NCI-H345 (cell line): ENCODE data around the gene ZMYND19.
"Not testable (repeated sequence)": the region's sequence is repeated elsewhere in the genome, so short reads cannot be mapped to it uniquely, and the experiment has no call there.

Experiments
- DNase-seq: peaks from one replicate; lab custom pipeline; 2025; lab: John Stamatoyannopoulos, UW

The ZMYND19 gene

GRCh38 chr9:137614631-137615386, 24.5 kb upstream of the ZMYND19 start:
- no peak for DNase-seq

DNA sequence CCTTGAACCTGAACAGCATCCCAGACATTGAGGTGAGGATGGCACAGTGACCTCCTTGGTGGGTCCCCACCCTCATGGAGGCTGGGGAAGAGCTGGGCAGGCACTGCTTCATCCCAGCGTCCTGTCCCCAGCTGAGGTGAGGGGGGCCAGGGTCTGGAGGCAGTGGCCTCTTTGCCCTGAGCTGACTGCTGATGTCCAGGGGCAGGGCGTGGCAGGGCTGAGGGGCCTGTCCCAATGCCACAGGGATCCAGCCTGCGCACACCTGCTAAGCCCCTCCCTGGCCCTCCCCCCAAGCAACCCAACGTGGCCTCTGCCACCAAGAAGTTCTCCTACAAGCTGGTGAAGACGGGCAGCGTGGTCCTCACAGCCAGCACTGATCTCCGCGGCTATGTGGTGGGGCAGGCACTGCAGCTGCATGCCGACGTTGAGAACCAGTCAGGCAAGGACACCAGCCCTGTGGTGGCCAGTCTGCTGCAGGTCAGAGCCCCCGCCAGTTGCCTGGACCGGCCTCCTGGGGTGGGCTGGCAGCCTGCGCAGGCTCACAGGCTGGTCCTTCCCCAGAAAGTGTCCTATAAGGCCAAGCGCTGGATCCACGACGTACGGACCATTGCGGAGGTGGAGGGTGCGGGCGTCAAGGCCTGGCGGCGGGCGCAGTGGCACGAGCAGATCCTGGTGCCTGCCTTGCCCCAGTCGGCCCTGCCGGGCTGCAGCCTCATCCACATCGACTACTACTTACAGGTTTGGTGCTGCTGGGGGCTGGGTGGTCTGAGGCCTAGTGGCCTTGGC, 23.6 kb upstream of the ZMYND19 start:
- no peak for DNase-seq

- no peak for DNase-seq
Measured at GRCh38 chr9:137613259-137613658, 22.9 kb upstream of the ZMYND19 start.

GRCh38 chr9:137612741-137613142, 22.4 kb upstream of the ZMYND19 start:
- no peak for DNase-seq

DNA sequence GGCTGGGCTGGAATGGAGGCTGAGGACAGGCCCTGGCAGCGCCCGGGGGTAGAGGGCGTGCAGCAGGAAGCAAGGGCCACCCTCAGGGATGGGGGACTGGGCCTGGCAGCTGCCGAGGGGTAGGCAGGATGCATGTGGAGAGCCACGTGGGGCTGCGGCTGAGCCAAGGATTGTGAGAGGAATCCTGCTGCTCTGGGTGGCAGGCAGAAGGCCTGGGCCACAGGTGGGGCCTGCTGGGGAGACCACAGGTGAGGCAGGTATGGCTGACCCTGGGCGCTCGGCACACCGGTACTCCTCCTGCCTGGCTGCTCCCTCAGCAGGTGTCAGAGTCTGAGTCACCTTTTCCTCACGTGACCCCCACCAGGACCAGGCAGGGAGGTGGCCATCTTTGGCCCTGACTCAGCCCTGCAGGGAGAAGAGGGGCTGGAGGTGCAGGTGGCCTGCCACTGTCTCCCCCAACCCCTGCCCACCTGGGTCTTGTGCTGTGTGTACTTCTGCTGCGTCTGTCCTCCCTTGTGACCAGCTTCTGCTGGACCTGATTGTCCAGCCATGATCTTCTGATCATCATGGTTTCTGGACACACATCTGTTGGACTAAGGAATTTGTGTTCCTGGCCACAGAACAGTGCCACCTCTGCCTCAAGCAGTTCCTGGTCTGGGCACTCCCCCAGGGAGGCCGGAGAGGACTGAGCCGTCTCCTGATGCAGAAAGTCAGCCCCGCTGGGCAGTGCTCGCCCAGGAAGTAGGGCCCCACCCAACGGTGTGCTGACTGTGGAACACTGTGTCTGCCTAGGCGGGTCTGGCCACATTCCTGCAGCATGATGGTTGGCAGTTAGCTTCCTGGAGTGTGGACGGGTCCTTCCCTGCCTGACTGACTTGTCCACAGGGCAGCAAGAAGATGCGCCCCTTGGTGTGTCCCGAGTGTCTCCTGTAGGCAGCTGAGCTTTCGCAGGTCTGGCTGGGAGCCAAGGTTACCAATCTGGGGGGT, 21.6 kb upstream of the ZMYND19 start:
- DNase-seq, result peak; percentile 56

- no peak for DNase-seq
Measured at GRCh38 chr9:137610944-137611343, 20.6 kb upstream of the ZMYND19 start.

DNA sequence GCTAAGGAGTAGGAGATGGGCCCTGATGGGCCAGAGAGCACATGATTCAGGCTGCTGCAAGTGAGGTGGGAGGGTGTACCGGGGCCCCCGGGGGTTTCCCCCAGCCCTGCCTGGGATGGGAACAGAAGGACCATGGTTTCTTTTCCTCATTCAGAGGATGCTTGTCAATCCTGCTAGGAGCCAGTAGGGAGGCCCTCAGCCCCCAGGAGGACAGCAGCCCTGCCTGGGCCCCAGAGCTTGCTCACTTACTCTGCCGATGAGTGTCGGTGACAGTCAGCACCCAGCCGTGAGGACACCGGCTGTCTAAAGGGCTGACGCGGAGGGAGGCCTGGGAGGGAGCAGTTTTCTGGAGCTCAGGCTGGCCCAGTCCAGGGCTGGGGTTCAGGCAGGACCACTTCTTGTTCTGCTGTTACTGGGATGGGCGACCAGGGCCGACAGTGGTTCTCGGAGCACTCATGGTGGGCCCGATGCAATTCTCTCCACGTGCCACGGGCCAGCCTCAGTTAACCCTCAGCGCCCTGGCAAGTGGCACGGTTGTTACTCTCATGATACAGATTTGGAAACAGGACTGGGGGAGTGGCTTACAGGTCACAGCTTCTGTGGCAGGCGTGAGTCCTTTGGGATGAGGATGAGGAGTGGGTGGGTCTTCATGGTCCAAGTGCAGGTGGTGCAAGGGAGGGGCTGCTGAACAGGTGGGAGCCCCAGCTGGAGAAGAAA, 17.0 kb upstream of the ZMYND19 start:
- no peak for DNase-seq

- DNase-seq, result no peak
Measured at GRCh38 chr9:137606734-137607138, 16.4 kb upstream of the ZMYND19 start.

GRCh38 chr9:137606005-137606621, 15.8 kb upstream of the ZMYND19 start:
- peak; percentile 64 for DNase-seq

DNA sequence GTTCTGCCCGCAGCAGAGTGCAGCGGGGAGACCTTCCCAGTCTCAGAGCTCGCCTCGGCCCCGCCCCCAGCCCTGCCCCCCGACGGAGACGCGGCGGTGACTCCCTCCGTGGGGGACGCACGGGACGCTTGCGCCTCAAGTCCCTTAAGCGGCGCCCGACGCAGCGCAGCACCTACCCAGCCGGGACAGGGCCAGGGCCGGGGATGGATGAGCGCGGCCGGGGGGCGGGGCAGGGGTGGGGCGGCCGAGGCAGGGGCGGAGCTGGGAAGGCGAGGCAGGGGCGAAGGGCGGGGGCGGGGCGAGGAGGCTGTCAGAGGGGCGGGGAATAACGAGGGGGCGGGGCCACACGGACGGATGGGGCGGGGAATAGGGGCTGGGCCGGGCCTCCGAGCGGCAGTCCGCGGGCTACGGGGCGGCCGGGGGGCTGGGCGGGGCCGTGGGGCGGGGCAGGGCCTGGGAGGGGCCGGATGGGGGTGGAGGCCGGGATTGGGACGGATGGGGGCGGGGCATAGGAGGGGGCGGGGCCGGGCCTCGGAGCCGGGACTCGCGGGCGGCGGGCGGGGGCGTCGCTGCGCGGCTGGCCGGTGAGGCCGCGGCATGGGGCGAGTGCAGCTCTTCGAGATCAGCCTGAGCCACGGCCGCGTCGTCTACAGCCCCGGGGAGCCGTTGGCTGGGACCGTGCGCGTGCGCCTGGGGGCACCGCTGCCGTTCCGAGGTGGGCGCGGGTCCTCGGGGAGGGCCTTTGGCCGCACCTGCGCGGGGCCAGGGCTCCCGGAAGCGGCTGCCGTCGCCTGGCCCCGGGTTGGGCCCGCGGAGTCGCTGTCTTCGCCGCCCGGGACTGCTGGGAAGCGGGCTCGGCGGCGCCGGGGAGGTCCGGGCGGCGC, 15.1 kb upstream of the ZMYND19 start, which contains the start of gene ARRDC1:
TSS of gene ARRDC1 (plus strand) at position 566 of the 884 bp plus-strand sequence. CDS start at position 598, 32 bp downstream.
- peak; percentile 88 for DNase-seq

- DNase-seq, result peak; percentile 54
Measured at GRCh38 chr9:137604345-137605086, 14.2 kb upstream of the ZMYND19 start.

- DNase-seq, result no peak
Measured at GRCh38 chr9:137603879-137604278, 13.6 kb upstream of the ZMYND19 start.

DNA sequence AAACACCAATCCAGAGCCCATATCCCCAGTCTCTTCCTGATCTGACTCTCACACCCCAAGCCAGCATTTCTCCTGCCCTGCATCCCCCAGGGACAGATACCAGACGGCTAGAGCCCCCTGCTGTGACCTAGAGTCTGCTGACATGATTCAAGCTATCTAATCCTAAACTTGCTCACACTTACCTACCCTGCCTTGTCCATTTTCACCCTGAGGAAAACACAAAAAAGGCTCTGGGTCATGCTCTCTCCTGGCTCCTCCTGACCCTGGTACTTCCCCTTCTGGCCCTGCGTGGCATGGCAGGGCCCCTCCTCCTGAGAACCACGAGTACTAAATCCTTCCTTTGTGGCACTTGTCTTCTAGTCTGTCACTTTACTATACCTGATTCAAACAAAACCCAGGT, 12.3 kb upstream of the ZMYND19 start:
- peak; percentile 20 for DNase-seq

- no peak for DNase-seq
Measured at GRCh38 chr9:137598943-137599342, 8.6 kb upstream of the ZMYND19 start.

DNA sequence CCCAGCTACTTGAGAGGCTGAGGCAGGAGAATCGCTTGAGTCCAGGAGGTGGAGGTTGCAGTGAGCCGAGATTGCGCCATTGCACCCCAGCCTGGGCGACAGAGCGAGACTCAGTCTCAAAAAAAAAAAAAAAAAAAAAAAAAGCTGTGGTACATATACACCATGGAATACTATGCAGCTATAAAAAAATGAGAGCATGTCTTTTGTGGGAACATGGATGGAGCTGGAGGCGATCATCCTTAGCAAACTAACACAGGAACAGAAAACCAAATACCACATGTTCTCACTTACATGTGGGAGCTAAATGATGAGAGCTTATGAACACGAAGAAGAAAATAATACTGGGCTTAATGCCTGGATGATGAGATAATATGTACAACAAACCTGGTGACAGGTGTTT, 6.3 kb upstream of the ZMYND19 start:
- not testable (repeated sequence) for DNase-seq

GRCh38 chr9:137593176-137593575, 2.9 kb upstream of the ZMYND19 start:
- DNase-seq, result no peak

GRCh38 chr9:137592767-137593166, 2.5 kb upstream of the ZMYND19 start:
- peak; percentile 16 for DNase-seq

GRCh38 chr9:137590123-137590468, 216 bp downstream of the ZMYND19 start:
- DNase-seq, result no peak

DNA sequence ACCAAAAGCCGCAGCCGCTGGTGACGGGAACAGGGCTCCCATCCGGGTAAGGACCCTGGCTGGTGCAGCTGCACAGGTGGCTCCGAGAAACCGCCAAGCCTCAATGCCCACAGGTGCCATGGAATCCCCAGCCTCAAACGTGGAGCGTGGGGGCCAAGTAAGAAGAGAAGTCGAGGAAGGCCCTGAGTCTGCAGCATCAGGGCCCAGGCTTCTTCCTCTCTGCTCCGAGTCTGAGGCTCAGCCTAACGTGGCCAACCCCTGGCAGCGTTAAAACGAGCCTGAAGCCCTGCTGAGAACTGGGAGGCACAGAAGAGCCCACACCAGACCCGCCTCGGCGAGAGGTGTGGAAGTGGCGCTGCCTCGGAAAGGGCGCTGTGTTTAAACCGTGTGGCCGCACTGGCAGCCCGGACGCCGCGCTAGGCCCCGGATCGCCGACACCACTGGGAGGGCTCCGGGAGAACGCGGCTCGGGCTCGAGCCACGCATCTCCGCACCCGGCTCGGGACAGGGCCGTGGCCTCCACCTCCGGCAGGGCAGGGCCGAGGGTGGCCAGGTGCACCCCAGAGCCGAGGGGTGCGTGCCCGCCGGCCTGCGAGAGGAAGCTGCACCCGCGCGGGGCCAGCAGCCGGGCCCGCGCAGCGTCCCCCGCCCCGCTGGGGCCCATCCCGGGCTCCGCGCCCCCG, 730 bp downstream of the ZMYND19 start:
- DNase-seq, result no peak
